HUDEP-2 (cell line): ENCODE data around the gene SUSD3.

Experiments used
- DNase-seq, 76 experiments: peaks; one replicate each; lab custom pipeline; 2025; ENCODE audit not compliant: unreplicated experiment in 76 of 76; lab: John Stamatoyannopoulos, UW

The SUSD3 gene

GRCh38 chr9:93121316-93122241 is 63.1 kb downstream of the SUSD3 start:
- DNase-seq = no peak

DNA sequence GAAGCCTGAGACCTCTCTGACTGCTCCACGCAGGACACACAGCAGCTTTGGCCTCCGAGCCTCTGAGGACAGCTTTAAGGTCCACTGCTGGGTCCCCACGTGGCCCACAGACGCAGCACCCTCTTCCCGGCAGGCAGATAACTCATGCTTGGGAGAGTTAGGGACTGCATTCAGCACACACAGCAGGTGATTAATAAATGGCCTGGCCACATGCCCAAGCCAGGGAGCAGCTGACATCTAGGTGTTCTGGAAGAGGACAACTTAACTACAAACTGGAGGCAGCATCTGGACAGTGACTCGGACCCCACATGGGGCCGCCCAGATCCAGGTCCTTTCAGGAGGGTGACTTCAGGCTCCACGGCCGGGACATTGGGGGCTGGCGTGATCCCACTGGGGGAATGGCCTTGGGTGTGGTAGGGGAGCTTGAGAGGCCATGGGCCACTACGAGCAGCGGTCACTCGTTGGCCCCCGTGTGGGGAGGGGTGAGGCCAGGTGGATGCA is 64.3 kb downstream of the SUSD3 start:
- no peak for DNase-seq

GRCh38 chr9:93123561-93124283 is 65.2 kb downstream of the SUSD3 start:
- no peak for DNase-seq

DNA sequence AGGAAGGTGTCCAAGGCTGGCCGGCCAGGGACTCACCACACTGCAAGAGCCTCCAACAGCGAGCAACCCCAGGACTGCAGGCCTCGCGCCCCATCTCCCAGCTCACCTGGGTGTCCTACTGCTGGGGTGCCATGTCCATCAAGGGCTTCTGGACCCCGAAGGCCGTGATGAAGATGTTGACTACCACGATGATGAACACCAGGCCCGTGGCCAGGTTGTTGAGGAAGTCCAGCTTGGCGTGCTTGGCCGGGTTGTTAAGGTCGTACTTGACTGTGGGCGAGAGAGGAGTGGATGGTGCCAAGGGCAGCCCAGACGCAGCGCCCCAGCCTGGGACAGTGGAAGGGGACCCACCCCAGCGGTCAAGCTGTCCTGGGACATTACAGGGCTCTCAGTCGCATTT is 66.3 kb downstream of the SUSD3 start:
- no peak for DNase-seq

DNA sequence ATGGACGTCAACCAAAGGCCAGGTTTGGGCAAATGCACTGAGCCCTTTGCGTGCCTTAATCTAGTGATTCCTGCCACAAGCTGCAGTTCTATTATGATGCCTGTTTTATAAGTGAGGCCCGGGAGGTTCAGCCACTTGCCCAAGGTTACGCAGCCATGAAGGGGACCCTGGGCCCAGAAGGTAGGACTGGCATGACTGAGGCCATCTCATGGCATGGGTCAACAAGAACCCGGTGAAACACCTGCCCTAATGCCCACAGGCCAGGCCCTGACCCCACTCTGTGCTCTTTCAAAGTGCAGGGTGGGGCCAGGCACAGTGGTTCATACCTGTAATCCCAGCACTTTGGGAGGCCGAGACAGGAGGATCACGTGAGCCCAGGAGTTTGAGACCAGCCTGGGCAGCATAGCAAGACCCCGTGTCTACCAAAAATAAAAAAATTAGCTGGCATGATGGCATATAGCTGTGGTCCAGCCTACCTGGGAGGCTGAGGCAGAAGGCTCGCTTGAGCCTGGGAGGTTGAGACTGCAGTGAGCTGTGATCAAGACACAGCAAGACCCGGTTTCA is 66.9 kb downstream of the SUSD3 start:
- DNase-seq = no peak

- DNase-seq = no peak
These were observed 67.8 kb downstream of the SUSD3 start for GRCh38 chr9:93126151-93126781.

DNA sequence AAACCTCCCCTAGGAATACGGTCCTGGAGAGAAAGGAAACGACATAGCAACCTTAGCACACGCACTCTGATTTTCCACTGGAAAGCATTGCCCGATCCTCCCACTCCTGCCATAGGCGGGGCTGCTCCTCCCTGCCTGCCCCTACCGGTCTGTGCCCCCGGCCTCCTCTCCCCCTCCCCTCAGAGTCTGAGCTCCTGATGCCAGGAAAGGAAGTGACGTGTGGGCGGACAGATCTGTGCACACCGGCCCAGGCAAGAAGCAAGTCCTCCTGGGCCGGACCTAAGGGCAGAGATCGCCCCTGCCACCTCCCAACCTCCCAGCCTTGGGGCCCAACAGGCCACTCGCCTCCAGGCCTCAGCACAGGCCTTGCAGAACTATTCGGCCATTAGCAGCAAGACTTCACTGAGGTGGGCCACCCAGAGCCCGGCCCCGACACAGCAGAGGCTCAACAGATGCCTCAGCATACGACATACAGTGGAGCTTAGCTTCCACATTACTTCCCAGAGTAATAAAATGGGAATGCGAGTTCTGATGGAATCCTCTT is 68.4 kb downstream of the SUSD3 start:
- no peak for DNase-seq

GRCh38 chr9:93127395-93127911 is 69.0 kb downstream of the SUSD3 start:
- no peak for DNase-seq

GRCh38 chr9:93128011-93128714 is 69.7 kb downstream of the SUSD3 start:
- DNase-seq = no peak

DNA sequence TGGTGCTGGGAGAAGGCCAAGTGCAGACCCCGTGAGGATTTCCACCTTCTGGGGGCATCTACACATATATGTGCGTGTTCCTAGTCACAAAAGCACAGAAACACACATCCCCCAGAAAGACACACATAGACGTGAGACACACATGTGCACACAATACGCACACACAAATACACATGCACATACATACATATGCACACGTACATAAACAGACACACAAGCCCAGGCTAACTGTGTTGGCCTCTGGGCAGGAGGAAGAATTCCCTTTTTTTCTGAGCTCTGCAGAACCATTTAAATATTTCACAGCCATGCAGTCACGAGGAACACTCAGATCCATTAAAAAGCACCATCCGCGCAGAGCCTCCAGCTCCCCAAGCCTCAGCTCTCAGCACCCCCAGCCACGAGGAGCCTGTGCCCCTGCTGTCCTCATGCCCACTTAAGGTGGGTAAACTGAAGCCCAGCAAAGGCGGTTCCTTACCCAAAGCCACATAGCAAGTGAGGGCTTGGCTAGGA is 70.3 kb downstream of the SUSD3 start:
- no peak for DNase-seq

DNA sequence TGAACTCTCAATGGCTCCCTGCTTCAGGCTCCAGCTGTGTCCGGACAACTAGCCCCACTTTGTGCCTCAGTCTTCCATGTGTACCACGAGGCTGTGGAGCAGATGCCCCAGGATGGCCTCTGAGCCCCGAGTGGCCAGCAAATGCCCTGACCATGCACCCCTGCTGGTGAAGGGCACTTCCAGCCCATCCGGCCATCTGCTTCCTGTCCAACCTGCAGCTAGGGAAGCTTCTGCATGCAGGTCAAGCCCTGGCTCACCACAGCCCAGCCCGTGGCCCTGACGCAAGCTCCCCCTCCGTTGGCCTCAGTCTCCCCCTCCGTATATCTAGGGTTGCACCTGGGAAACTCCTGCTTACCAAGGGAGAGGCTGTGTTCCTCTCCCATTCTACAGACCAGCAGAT is 70.8 kb downstream of the SUSD3 start:
- no peak for DNase-seq

DNA sequence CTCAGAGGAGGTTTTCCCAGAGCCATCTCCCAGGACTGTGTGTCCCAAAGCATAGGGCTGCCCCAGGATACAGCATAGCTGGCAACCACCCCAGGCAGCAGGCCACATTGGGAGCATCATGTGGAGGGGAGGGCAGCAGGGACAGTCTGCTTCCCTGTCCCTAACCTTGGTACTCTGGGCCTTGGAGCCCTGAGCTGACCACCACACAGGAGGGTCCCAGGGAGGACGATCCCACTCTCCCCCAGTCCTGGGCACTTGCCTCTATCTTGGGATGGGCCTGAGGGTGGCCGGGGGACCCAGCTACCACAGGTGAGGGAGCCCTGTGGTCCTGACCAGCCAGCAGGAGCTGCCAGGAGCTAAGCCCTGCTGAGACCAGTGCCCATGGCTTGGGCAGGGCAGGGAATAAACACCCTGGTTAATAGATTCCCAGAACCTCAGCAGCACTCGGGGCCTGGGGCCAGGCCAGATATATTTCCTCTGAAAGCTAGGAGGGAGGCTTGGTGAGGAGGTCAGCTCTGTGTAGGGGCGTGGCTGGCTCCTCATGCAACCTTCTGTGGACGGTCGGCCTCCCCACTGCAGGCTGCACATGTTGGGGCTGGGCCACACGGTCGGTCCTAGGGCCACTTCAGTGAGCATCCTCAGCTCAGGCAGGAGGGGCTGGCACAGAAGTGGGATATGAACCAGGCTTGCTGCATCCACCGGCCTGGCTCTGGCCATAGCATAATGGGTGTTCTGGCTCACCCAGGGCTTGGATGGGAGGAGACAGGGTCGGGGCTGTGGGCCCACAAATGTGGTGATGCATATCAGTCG is 71.4 kb downstream of the SUSD3 start:
- DNase-seq = no peak

GRCh38 chr9:93130861-93131481 is 72.5 kb downstream of the SUSD3 start:
- no peak for DNase-seq

DNA sequence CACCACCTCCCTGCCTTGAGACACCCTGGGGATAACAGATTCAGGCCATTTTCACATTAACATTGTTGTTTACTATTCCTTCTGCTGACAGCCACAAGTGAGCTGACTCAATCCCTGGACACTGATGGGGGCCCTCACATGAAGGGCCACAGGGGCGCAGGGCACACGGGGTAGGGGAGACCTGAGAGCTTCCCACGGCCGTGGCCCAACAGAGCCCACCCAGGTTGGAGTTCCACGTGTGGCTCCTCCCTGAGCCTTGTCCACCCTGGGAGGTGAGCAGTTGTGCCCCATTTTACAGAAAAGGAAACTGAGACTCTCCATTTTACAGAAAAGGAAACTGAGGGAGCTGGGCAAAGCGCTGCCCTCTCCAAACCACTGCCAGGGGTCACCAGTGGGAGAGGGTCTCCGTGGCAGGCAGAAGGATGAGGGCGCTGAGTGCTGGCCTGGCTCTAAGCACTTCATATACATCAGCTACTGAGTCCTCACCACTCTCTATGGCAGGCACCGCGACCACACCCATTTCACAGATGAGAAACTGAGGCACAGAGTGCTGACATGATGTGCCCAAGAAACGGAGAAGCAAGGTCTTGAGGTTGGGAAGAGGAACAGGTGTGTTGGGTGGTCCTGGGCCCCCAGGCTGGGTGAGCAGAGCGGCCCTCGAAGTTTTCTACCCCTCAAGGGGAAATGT is 73.2 kb downstream of the SUSD3 start:
- no peak for DNase-seq

GRCh38 chr9:93132287-93132927 is 73.9 kb downstream of the SUSD3 start:
- no peak for DNase-seq

DNA sequence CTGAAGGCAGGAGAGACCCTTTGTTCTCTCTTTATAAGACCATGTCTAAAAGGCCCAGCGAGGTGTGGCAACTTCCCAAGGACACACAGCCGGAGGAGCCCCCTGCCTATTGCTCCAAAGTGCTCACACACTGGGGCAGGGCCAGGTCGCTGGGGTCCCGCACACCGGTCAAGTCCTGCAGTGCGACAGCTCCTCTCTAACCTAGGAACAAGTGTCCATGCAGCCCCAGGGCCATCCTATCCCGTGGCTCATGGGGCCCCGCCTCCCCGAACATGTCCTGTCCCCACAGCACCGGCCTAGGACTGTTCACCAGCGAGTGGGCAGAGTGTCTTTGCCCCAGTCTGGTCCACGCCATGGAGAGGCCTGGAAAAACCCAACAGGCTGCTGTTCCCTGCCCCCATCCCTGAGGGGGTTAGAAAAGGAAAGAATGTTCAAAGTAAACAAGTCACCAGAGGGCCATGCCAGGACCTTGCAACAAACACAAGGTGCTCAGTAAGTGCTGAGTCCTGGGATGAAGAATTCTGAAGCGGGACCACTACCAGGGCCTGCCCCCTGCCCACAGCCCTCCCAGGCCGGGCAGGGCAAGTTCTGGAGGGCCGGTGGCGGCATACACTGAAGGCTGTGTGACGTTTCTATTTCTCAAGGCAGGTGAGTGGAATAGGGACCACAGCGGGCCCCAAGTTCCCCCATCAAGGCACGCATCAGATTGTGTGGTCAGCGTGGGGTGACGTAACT is 74.6 kb downstream of the SUSD3 start:
- no peak for DNase-seq

DNA sequence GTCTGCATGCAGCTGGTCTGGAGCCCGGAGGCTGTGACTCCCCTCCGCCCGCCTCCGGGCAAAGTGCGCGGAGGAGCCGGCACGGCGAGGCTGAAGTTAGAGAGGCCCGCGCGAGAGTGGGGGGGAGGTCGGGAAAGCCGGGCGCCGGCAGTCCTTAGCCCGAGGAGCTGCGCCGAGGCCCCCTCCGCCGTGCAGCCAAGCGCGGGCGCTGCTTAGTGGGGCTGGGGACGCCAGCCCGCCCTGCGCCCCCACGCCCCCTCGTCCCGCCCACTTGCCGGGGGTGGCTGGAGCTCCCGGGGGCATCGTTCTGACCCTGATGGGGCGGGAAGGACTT is 75.1 kb downstream of the SUSD3 start:
- peak in 3 of 76 experiments; percentile 7 to 30 (median 15) for DNase-seq
